IMR-90 (cell line): Measurements from ENCODE around the gene EBF3. TPM values are rescaled to one million over a fixed set of nuclear protein-coding genes. Genes with fewer than 3 reads are reported as not detected.

Experiments used
- ATAC-seq: fragments of 200-7000 bp; cut with Tn5 transposase; 2 replicates; pipeline ENCODE4 v1.9.1; 2020; ENCODE audit warnings: low read depth, mild to moderate bottlenecking, moderate library complexity
- BruUV-seq: library from RNA; stranded (reverse); fragments of 400-500 nt; replicated peaks from 2 replicates; lab custom pipeline; 2021; lab: Mats Ljungman, UMichigan
- CTCF ChIA-PET: fragments of 300-600 bp; formaldehyde crosslinking; extraction: SDS; loops from one replicate; lab custom pipeline; 2021; ENCODE audit warnings: antibody characterized with exemption; lab: Yijun Ruan, JAX
- POLR2A ChIA-PET: fragments of 300-600 bp; sonication (Branson Sonifier 250); formaldehyde crosslinking; loops from one replicate; lab custom pipeline; 2022; ENCODE audit warnings: antibody characterized with exemption; ENCODE audit not compliant: unreplicated experiment; lab: Charles Lee
- DNase-seq: peaks from one replicate; pipeline ENCODE4 v3.0.0; 2013
- H2AFZ ChIP-seq: replicated peaks from 2 replicates; pipeline ENCODE3; 2013; ENCODE audit warnings: low read length, mild to moderate bottlenecking; ENCODE audit not compliant: poor library complexity
- H2AK5ac ChIP-seq: 2 replicates; pipeline ENCODE4 v1.6.1; 2013; ENCODE audit warnings: low read depth, low read length, inconsistent platforms
- H2AK9ac ChIP-seq: replicated peaks from 2 replicates; pipeline ENCODE3; 2013; ENCODE audit warnings: mild to moderate bottlenecking, low read depth, low read length, moderate library complexity; ENCODE audit not compliant: poor library complexity
- H2BK120ac ChIP-seq: 2 replicates; pipeline ENCODE4 v1.6.1; 2013; ENCODE audit warnings: low read depth, low read length, inconsistent platforms
- H2BK15ac ChIP-seq: 3 replicates; pipeline ENCODE4 v1.6.1; 2013; ENCODE audit warnings: low read depth, low read length, inconsistent platforms
- H2BK20ac ChIP-seq: 2 replicates; pipeline ENCODE4 v1.6.1; 2013; ENCODE audit warnings: low read depth, mild to moderate bottlenecking, inconsistent platforms, low read length, moderate library complexity
- H2BK5ac ChIP-seq: 2 replicates; pipeline ENCODE4 v1.6.1; 2013; ENCODE audit warnings: mild to moderate bottlenecking, low read depth, low read length, inconsistent platforms; ENCODE audit not compliant: poor library complexity, severe bottlenecking
- H3K14ac ChIP-seq: replicated peaks from 2 replicates; pipeline ENCODE4 v1.6.1; 2013; ENCODE audit warnings: low read depth, low read length, inconsistent platforms
- H3K18ac ChIP-seq: 2 replicates; pipeline ENCODE4 v1.6.1; 2013; ENCODE audit warnings: low read depth, low read length, control low read depth
- H3K23ac ChIP-seq: 2 replicates; pipeline ENCODE4 v1.6.1; 2013; ENCODE audit warnings: low read depth, low read length, inconsistent platforms
- H3K27ac ChIP-seq: 2 replicates; pipeline ENCODE4 v1.5.1; 2013; ENCODE audit warnings: mild to moderate bottlenecking, control low read depth, low read length; ENCODE audit not compliant: insufficient read depth
- H3K27me3 ChIP-seq: 2 replicates; pipeline ENCODE4 v1.6.1; 2013; ENCODE audit warnings: low read length; ENCODE audit not compliant: control insufficient read depth, insufficient read depth
- H3K36me3 ChIP-seq: 2 replicates; pipeline ENCODE4 v1.6.1; 2013; ENCODE audit warnings: low read length, mixed read lengths; ENCODE audit not compliant: control insufficient read depth, insufficient read depth
- H3K4ac ChIP-seq: 2 replicates; pipeline ENCODE4 v1.6.1; 2013; ENCODE audit warnings: low read depth, low read length, inconsistent platforms
- H3K4me1 ChIP-seq: 2 replicates; pipeline ENCODE4 v1.6.1; 2013; ENCODE audit warnings: low read length, mixed read lengths; ENCODE audit not compliant: control insufficient read depth, insufficient read depth
- H3K4me2 ChIP-seq: 2 replicates; pipeline ENCODE4 v1.6.1; 2013; ENCODE audit warnings: low read depth, mild to moderate bottlenecking, control low read depth, low read length, moderate library complexity
- H3K4me3 ChIP-seq: 2 replicates; pipeline ENCODE4 v1.5.1; 2013; ENCODE audit warnings: low read depth, mild to moderate bottlenecking, control low read depth, low read length, moderate library complexity; ENCODE audit not compliant: insufficient read depth
- H3K56ac ChIP-seq: 2 replicates; pipeline ENCODE4 v1.6.1; 2013; ENCODE audit warnings: low read length, inconsistent platforms; ENCODE audit not compliant: insufficient read depth; ENCODE audit errors: extremely low read depth
- H3K79me1 ChIP-seq, 2 experiments: 2 replicates each; pipeline ENCODE4 v1.6.1; 2013; ENCODE audit warnings: low read length in 2 of 2, inconsistent platforms in 1 of 2, low read depth in 1 of 2
- H3K9ac ChIP-seq: 2 replicates; pipeline ENCODE4 v1.6.1; 2013; ENCODE audit warnings: low read depth, low read length, control low read depth
- H3K9me1 ChIP-seq: 2 replicates; pipeline ENCODE4 v1.6.1; 2013; ENCODE audit warnings: low read length, inconsistent platforms; ENCODE audit not compliant: insufficient read depth
- H3K9me3 ChIP-seq: 2 replicates; pipeline ENCODE4 v1.6.1; 2013; ENCODE audit warnings: low read length; ENCODE audit not compliant: control insufficient read depth, insufficient read depth
- H4K20me1 ChIP-seq: 2 replicates; pipeline ENCODE4 v1.6.1; 2013; ENCODE audit warnings: low read length, inconsistent platforms; ENCODE audit not compliant: insufficient read depth
- H4K5ac ChIP-seq: 2 replicates; pipeline ENCODE4 v1.6.1; 2013; ENCODE audit warnings: mild to moderate bottlenecking, low read depth, low read length, control low read depth
- H4K8ac ChIP-seq, 2 experiments: 2 replicates each; pipeline ENCODE4 v1.6.1; 2013; ENCODE audit warnings: low read depth in 2 of 2, low read length in 2 of 2, control low read depth in 1 of 2, inconsistent platforms in 1 of 2
- H4K91ac ChIP-seq: 2 replicates; pipeline ENCODE4 v1.6.1; 2013; ENCODE audit warnings: low read depth, low read length, inconsistent platforms; ENCODE audit not compliant: insufficient read depth
- BHLHE40 ChIP-seq: fragments of 150-350 bp; IDR thresholded peaks from 2 replicates; pipeline ENCODE4 v1.6.1; 2016; ENCODE audit warnings: mild to moderate bottlenecking, low read depth, low read length
- FOS ChIP-seq: fragments of 150-350 bp; IDR thresholded peaks from 2 replicates; pipeline ENCODE4 v1.6.1; 2016; ENCODE audit warnings: low read depth, low read length
- MXI1 ChIP-seq: IDR thresholded peaks from 2 replicates; pipeline ENCODE4 v1.6.1; 2012; ENCODE audit warnings: low read depth, mild to moderate bottlenecking, low read length, moderate library complexity, borderline replicate concordance
- NFE2L2 ChIP-seq: fragments of 150-350 bp; IDR thresholded peaks from 2 replicates; pipeline ENCODE4 v1.6.1; 2016; ENCODE audit warnings: low read depth, mild to moderate bottlenecking, low read length
- RCOR1 ChIP-seq: IDR thresholded peaks from 2 replicates; pipeline ENCODE4 v1.6.1; 2012; ENCODE audit warnings: mild to moderate bottlenecking, low read length, improper control_type of control experiment; ENCODE audit not compliant: insufficient replicate concordance
- USF2 ChIP-seq: fragments of 150-350 bp; IDR thresholded peaks from 2 replicates; pipeline ENCODE4 v1.6.1; 2017; ENCODE audit warnings: mild to moderate bottlenecking, antibody characterized with exemption, low read length, low read depth
- WGBS, 2 experiments: methylation state at CpG; one replicate each; pipeline versions ENCODE4 v1.1.5 to v1.1.7; 2013; ENCODE audit warnings: missing lambda C conversion rate in 2 of 2; ENCODE audit not compliant: insufficient read length in 1 of 2; ENCODE audit errors: extremely low coverage in 2 of 2; 5-methylcytosine and 5-hydroxymethylcytosine counted together
- dilution Hi-C: fragments of 300-500 bp; cut with HindIII; formaldehyde crosslinking; loops from one replicate; pipeline ENCODE4 v1.14.3; 2018; ENCODE audit warnings: low sequenced_read_pairs; ENCODE audit not compliant: unreplicated experiment
- in situ Hi-C: fragments of 300-500 bp; cut with MboI; formaldehyde crosslinking; loops from 3 replicates; pipeline ENCODE4 v1.14.3; 2019; ENCODE audit warnings: low sequenced_read_pairs, inconsistent platforms, mixed read lengths
- intact Hi-C: fragments of 100-400 bp; cut with micrococcal nuclease; formaldehyde crosslinking; loops from 2 replicates; pipeline ENCODE4 v1.10.0; 2022
- polyA plus RNA-seq, 3 experiments: library from polyadenylated mRNA; depleted of rRNA; stranded (reverse); fragments of >200 nt; gene quantifications; 2 replicates each; pipeline ENCODE4 v1.2.3, GENCODE V29; 2012; ENCODE audit warnings: low replicate concordance in 1 of 3
- total RNA-seq: library from RNA; depleted of rRNA; stranded (reverse); fragments of >200 nt; gene quantifications from 2 replicates; pipeline ENCODE4 v1.2.3, GENCODE V29; 2012

Gene EBF3
- total and polyA plus RNA-seq, 2 of the 4 experiments (the other 2 are of a cell fraction) = 0.36 to 0.70 TPM

DNA sequence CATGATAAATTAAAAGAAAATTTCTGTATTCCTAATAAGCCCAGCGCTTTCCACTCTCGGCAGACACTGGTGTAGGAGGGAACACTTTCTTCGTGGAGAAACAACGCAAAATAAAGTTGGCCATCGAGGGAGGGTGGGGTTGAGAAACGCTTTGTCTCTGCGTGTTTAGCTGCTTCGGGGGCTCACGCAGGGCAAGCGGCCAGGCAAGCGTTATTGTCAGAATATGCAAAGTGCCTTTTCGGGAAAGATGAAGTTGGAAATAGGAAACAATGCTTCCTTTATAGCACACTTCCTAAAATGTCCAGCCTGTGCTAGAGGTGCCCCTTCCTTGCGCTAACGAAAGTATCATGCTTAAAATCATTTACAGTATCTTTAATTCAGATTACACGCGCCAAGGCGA, 1.9 kb upstream of the EBF3 start:
- no peak overlapping the region for H2AFZ ChIP-seq
- no peaks in the 10 kb centered on the region for H4K20me1 ChIP-seq
- CTCF ChIA-PET = no interaction called here
- no peak overlapping the region for H3K18ac ChIP-seq
- H3K27ac ChIP-seq = no peak overlapping the region
- H2BK5ac ChIP-seq = no peak overlapping the region
- no peak overlapping the region for H2BK15ac ChIP-seq
- no peaks in the 10 kb centered on the region for H3K4me1 ChIP-seq
- H3K27me3 ChIP-seq = peaks cover 76% of the 10 kb centered on the region
- no peaks in the 10 kb centered on the region for H3K9me3 ChIP-seq
- DNase-seq = no peak
- no peak overlapping the region for H3K23ac ChIP-seq
- no peak overlapping the region for H2BK20ac ChIP-seq
- H3K14ac ChIP-seq = no peak overlapping the region
- in situ Hi-C loops = no loop called here
- no peaks in the 10 kb centered on the region for H3K36me3 ChIP-seq
- POLR2A ChIA-PET = no interaction called here
- H3K4me2 ChIP-seq = no peak overlapping the region
- H2AK5ac ChIP-seq = no peak overlapping the region
- H2BK120ac ChIP-seq = no peak overlapping the region
- no peaks in the 10 kb centered on the region for H3K9me1 ChIP-seq
- H4K91ac ChIP-seq = no peak overlapping the region
- H4K5ac ChIP-seq = no peak overlapping the region
- no peak overlapping the region for H4K8ac ChIP-seq
- TF ChIP-seq RCOR1 (no peak), USF2 (no peak), FOS (no peak), NFE2L2 (no peak), MXI1 (no peak), BHLHE40 (no peak)
- intact Hi-C loops = no loop called here
- no peak overlapping the region for H3K4me3 ChIP-seq
- H3K56ac ChIP-seq = no peak overlapping the region
- BruUV-seq = no TSS peak
- ATAC-seq = no peak
- no peak overlapping the region for H2AK9ac ChIP-seq
- no peak overlapping the region for H3K4ac ChIP-seq
- dilution Hi-C loops = no loop called here
- H3K9ac ChIP-seq = no peak overlapping the region
- H3K79me1 ChIP-seq = no peaks in the 10 kb centered on the region
- WGBS, 2 experiments = no CpG with 5 or more reads among the region's 17 CpGs
